ENCODE results near the gene CAPZA1. TPM values are rescaled to one million over a fixed set of nuclear protein-coding genes. Genes with fewer than 3 reads are reported as not detected.

CAPZA1 gene
- polyA plus RNA-seq (2013, experiment 1 of 2), result 93.5 TPM
- polyA plus RNA-seq (2013, experiment 2 of 2), result 91.3 TPM

DNA sequence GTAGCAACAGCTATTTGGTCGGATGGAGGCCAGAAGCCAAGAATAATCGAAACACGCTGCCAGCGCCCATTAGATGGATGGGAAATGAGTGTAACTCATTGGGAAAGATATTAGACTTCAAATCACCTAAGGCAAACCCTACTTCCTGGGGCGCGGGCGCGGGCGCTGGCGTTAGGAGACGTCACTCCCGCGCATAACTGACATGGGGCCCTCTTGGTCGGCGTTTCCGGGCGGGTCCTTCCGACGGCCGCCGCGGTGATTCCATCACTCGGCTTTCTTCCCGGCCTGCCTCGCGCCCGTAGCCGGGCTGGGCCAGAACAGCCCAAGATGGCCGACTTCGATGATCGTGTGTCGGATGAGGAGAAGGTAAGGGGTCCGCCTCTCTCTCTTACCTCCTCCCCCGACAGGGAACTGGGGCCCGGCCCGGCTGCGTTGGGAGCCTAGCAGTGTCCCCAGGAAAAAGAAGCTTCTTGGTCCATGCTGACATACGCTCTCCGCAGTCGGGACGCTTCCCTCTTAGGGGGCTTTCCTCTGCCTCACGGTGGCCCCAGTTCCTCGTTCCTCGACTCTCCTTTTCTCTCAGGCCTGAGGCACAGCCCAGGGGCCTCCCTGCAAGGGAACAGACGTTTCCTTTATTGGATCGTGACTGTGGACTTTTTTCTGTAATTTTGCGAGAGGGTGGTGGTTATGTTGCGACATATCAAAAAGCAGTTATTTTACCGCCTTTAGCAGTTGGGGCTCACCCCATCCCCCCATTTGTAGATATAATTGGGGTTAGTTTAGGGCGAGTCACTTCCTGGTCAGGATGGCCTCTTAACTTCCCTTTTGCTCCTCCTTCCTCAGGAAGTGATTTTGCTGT, at the start of gene CAPZA1:
CAPZA1 (plus strand) TSS at position 315 of the 859 bp plus-strand sequence; CDS start at position 328, 13 bp downstream.
- DNase-seq, result peak; percentile 95
- peak within 1 kb of the TSS; percentile 93 for H4K5ac ChIP-seq (ENCODE audit: low read length)
- no peak within 1 kb of the TSS for H2BK15ac ChIP-seq (replicated peaks; ENCODE audit: low read depth)
- peak within 1 kb of the TSS; percentile 97 for H3K4me3 ChIP-seq (ENCODE audit: low read length)
- peak within 1 kb of the TSS; percentile 60 for H3K27ac ChIP-seq (ENCODE audit: low read depth, low read length)
- peak within 1 kb of the TSS; percentile 29 for H4K8ac ChIP-seq (ENCODE audit: low read depth, low read length)
- WGBS (ENCODE audit: extremely low coverage, insufficient coverage, low lambda C conversion rate), result no CpG with 5 or more reads among the region's 50 CpGs
- H3K4ac ChIP-seq (ENCODE audit: low read depth, low read length), result peak within 1 kb of the TSS; percentile 93
- H3K79me2 ChIP-seq (ENCODE audit: control insufficient read depth, insufficient read depth, low read length), result peaks cover 36% of the 10 kb centered on the region
- peak within 1 kb of the TSS; percentile 90 for H2BK5ac ChIP-seq (ENCODE audit: low read length)
- H2AK5ac ChIP-seq (ENCODE audit: low read length), result peak within 1 kb of the TSS; percentile 76
- peaks cover 1% of the 10 kb centered on the region for H3K4me1 ChIP-seq (ENCODE audit: control insufficient read depth, low read depth, low read length)
- peak within 1 kb of the TSS; percentile 71 for H3K18ac ChIP-seq (ENCODE audit: low read length)
- peak within 1 kb of the TSS; percentile 1 for H2BK120ac ChIP-seq (ENCODE audit: low read depth, low read length)
- peaks cover 3% of the 10 kb centered on the region for H3K79me1 ChIP-seq (ENCODE audit: low read length)
- peak within 1 kb of the TSS; percentile 98 for H3K56ac ChIP-seq (ENCODE audit: low read length)
- H3K27me3 ChIP-seq (ENCODE audit: insufficient read depth, low read length, poor library complexity), result no peaks in the 10 kb centered on the region
- H3K9ac ChIP-seq (ENCODE audit: low read length), result peak within 1 kb of the TSS; percentile 99
- H3K23ac ChIP-seq (ENCODE audit: low read length), result peak within 1 kb of the TSS; percentile 90
- peak within 1 kb of the TSS; percentile 88 for H3K4me2 ChIP-seq (ENCODE audit: low read length)
- H3K36me3 ChIP-seq (ENCODE audit: control insufficient read depth, insufficient read depth, low read length), result no peaks in the 10 kb centered on the region

GRCh38 chr1:112575154-112575804, 44.4 kb upstream of the CAPZA1 start:
- no peak overlapping the region for H2BK5ac ChIP-seq (ENCODE audit: low read length)

DNA sequence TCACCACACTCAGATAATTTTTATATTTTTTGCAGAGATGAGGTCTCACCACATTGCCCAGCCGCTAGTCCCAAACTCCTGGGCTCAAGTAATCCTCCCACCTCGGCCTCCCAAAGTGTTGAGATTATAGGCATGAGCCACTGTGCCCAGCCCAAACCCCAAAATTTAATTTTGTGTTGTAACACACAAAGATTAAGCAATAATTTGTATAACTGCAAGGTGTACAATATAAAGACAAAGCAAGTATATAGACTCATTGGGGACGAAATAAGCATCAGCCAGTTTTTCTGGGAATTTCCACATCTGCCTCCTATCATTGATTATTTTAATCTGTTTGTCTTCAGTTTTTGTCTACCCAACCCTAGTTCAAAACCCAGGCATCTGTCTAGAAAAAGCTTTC, 43.4 kb upstream of the CAPZA1 start:
- no peak overlapping the region for H2AK5ac ChIP-seq (ENCODE audit: low read length)
- H2BK120ac ChIP-seq (ENCODE audit: low read depth, low read length), result no peak overlapping the region
- no peak overlapping the region for H2BK15ac ChIP-seq (replicated peaks; ENCODE audit: low read depth)
- no peaks in the 10 kb centered on the region for H3K79me1 ChIP-seq (ENCODE audit: low read length)
- no peaks in the 10 kb centered on the region for H3K79me2 ChIP-seq (ENCODE audit: control insufficient read depth, insufficient read depth, low read length)
- no peak overlapping the region for H3K4me2 ChIP-seq (ENCODE audit: low read length)
- no peaks in the 10 kb centered on the region for H3K4me1 ChIP-seq (ENCODE audit: control insufficient read depth, low read depth, low read length)
- H3K27me3 ChIP-seq (ENCODE audit: insufficient read depth, low read length, poor library complexity), result no peaks in the 10 kb centered on the region
- no peak overlapping the region for H3K18ac ChIP-seq (ENCODE audit: low read length)
- H3K56ac ChIP-seq (ENCODE audit: low read length), result no peak overlapping the region
- H3K4ac ChIP-seq (ENCODE audit: low read depth, low read length), result no peak overlapping the region
- H2BK5ac ChIP-seq (ENCODE audit: low read length), result no peak overlapping the region
- no peak overlapping the region for H3K23ac ChIP-seq (ENCODE audit: low read length)
- no peak overlapping the region for H3K9ac ChIP-seq (ENCODE audit: low read length)
- no peaks in the 10 kb centered on the region for H3K36me3 ChIP-seq (ENCODE audit: control insufficient read depth, insufficient read depth, low read length)
- no peak overlapping the region for H4K5ac ChIP-seq (ENCODE audit: low read length)
- no peak overlapping the region for H4K8ac ChIP-seq (ENCODE audit: low read depth, low read length)
- H3K4me3 ChIP-seq (ENCODE audit: low read length), result no peak overlapping the region
- DNase-seq, result no peak
- no CpG with 5 or more reads among the region's 3 CpGs for WGBS (ENCODE audit: extremely low coverage, insufficient coverage, low lambda C conversion rate)
- no peak overlapping the region for H3K27ac ChIP-seq (ENCODE audit: low read depth, low read length)

More at GRCh38 chr1:112575154-112575804, 44.4 kb upstream of the CAPZA1 start:
- Histone ChIP-seq H3K79me2 (ENCODE audit: control insufficient read depth, insufficient read depth, low read length) (no peaks in the 10 kb centered on the region), H3K4me1 (ENCODE audit: control insufficient read depth, low read depth, low read length) (no peaks in the 10 kb centered on the region), H3K4me2 (ENCODE audit: low read length) (no peak overlapping the region), H3K56ac (ENCODE audit: low read length) (no peak overlapping the region), H3K4ac (ENCODE audit: low read depth, low read length) (no peak overlapping the region), H4K8ac (ENCODE audit: low read depth, low read length) (no peak overlapping the region), H4K5ac (ENCODE audit: low read length) (no peak overlapping the region), H3K4me3 (ENCODE audit: low read length) (no peak overlapping the region), H3K27me3 (ENCODE audit: insufficient read depth, low read length, poor library complexity) (no peaks in the 10 kb centered on the region), H3K9ac (ENCODE audit: low read length) (no peak overlapping the region), H3K27ac (ENCODE audit: low read depth, low read length) (no peak overlapping the region), H2BK120ac (ENCODE audit: low read depth, low read length) (no peak overlapping the region), H3K23ac (ENCODE audit: low read length) (no peak overlapping the region), H3K36me3 (ENCODE audit: control insufficient read depth, insufficient read depth, low read length) (no peaks in the 10 kb centered on the region), H2BK15ac (replicated peaks; ENCODE audit: low read depth) (no peak overlapping the region), H2AK5ac (ENCODE audit: low read length) (no peak overlapping the region), H3K79me1 (ENCODE audit: low read length) (no peaks in the 10 kb centered on the region), H3K18ac (ENCODE audit: low read length) (no peak overlapping the region)
- no CpG with 5 or more reads among the region's 8 CpGs for WGBS (ENCODE audit: extremely low coverage, insufficient coverage, low lambda C conversion rate)
- DNase-seq, result no peak

GRCh38 chr1:112579801-112580510, 39.7 kb upstream of the CAPZA1 start:
- no peak for DNase-seq
- no peak overlapping the region for H4K5ac ChIP-seq (ENCODE audit: low read length)
- H3K27ac ChIP-seq (ENCODE audit: low read depth, low read length), result no peak overlapping the region
- H3K56ac ChIP-seq (ENCODE audit: low read length), result no peak overlapping the region
- no peaks in the 10 kb centered on the region for H3K27me3 ChIP-seq (ENCODE audit: insufficient read depth, low read length, poor library complexity)
- no peak overlapping the region for H3K23ac ChIP-seq (ENCODE audit: low read length)
- no peak overlapping the region for H2BK15ac ChIP-seq (replicated peaks; ENCODE audit: low read depth)
- H3K4me1 ChIP-seq (ENCODE audit: control insufficient read depth, low read depth, low read length), result no peaks in the 10 kb centered on the region
- H2BK120ac ChIP-seq (ENCODE audit: low read depth, low read length), result no peak overlapping the region
- H2AK5ac ChIP-seq (ENCODE audit: low read length), result no peak overlapping the region
- H2BK5ac ChIP-seq (ENCODE audit: low read length), result no peak overlapping the region
- no peak overlapping the region for H3K9ac ChIP-seq (ENCODE audit: low read length)
- no peaks in the 10 kb centered on the region for H3K79me2 ChIP-seq (ENCODE audit: control insufficient read depth, insufficient read depth, low read length)
- no peak overlapping the region for H3K18ac ChIP-seq (ENCODE audit: low read length)
- no peak overlapping the region for H3K4me3 ChIP-seq (ENCODE audit: low read length)
- no CpG with 5 or more reads among the region's 5 CpGs for WGBS (ENCODE audit: extremely low coverage, insufficient coverage, low lambda C conversion rate)
- H3K36me3 ChIP-seq (ENCODE audit: control insufficient read depth, insufficient read depth, low read length), result no peaks in the 10 kb centered on the region
- no peak overlapping the region for H4K8ac ChIP-seq (ENCODE audit: low read depth, low read length)
- no peak overlapping the region for H3K4me2 ChIP-seq (ENCODE audit: low read length)
- H3K79me1 ChIP-seq (ENCODE audit: low read length), result no peaks in the 10 kb centered on the region
- no peak overlapping the region for H3K4ac ChIP-seq (ENCODE audit: low read depth, low read length)

DNA sequence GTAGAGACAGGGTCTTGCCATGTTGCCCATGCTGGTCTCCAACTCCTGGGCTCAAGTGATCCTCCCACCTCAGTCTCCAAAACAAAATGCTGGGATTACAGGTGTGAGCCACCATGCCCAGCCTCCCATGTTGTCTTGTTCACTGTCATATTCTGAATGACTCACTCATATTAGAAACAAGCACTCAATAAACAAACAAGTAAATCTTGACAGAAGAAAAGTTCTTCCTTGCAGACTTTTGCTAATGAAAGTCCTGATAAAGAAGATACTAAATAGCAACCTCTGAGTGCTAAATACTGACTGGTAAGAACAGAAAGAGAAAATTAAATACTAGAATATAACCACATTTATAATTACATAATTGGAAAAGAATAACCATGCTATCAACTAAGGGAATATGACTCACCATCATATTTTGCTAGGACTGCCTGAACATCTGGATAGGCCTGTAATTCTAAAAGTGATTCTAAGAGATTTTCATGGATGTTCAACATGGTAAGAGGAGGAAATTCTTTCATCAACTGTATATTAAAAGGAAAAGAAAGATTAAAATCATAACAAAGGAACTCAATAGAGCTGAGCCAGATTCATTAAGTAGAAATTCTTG, 37.9 kb upstream of the CAPZA1 start:
- Histone ChIP-seq H3K4me2 (ENCODE audit: low read length) (no peak overlapping the region), H3K4me3 (ENCODE audit: low read length) (no peak overlapping the region), H3K27me3 (ENCODE audit: insufficient read depth, low read length, poor library complexity) (no peaks in the 10 kb centered on the region), H4K5ac (ENCODE audit: low read length) (no peak overlapping the region), H3K36me3 (ENCODE audit: control insufficient read depth, insufficient read depth, low read length) (no peaks in the 10 kb centered on the region), H2BK120ac (ENCODE audit: low read depth, low read length) (no peak overlapping the region), H2BK5ac (ENCODE audit: low read length) (no peak overlapping the region), H2AK5ac (ENCODE audit: low read length) (no peak overlapping the region), H3K18ac (ENCODE audit: low read length) (no peak overlapping the region), H3K4me1 (ENCODE audit: control insufficient read depth, low read depth, low read length) (no peaks in the 10 kb centered on the region), H3K27ac (ENCODE audit: low read depth, low read length) (no peak overlapping the region), H3K79me1 (ENCODE audit: low read length) (no peaks in the 10 kb centered on the region), H3K56ac (ENCODE audit: low read length) (no peak overlapping the region), H2BK15ac (replicated peaks; ENCODE audit: low read depth) (no peak overlapping the region), H4K8ac (ENCODE audit: low read depth, low read length) (no peak overlapping the region), H3K4ac (ENCODE audit: low read depth, low read length) (no peak overlapping the region), H3K23ac (ENCODE audit: low read length) (no peak overlapping the region), H3K9ac (ENCODE audit: low read length) (no peak overlapping the region), H3K79me2 (ENCODE audit: control insufficient read depth, insufficient read depth, low read length) (no peaks in the 10 kb centered on the region)
- DNase-seq, result no peak
